Measurements from ENCODE around the gene ACADS. TPM values are rescaled to one million over a fixed set of nuclear protein-coding genes. Genes with fewer than 3 reads are reported as not detected.

ACADS gene
- total and polyA plus RNA-seq, 2 of the 8 experiments (the other 6 are each of a cell fraction or from before 2014, with no cell fraction given), result 4.9 to 7.5 TPM

- Histone ChIP-seq H4K91ac (replicated peaks; ENCODE audit: insufficient read length, low read length) (no peak overlapping the region), H2BK120ac (replicated peaks; ENCODE audit: low read depth, low read length) (no peak overlapping the region), H4K8ac (ENCODE audit: extremely low read depth, insufficient read depth, low read length) (no peak overlapping the region), H2BK12ac (ENCODE audit: low read depth, low read length) (no peak overlapping the region), H3K79me2 (ENCODE audit: control insufficient read depth in 1 of 2, insufficient read depth in 2 of 2, low read length in 2 of 2) (peaks cover 31 to 35% of the 10 kb centered on the region in 2 experiments), H2BK5ac (ENCODE audit: low read depth, low read length) (no peak overlapping the region), H3K18ac (ENCODE audit: extremely low read depth, low read length) (no peak overlapping the region), H3K4me3 (ENCODE audit: extremely low read depth in 1 of 4, insufficient read depth in 2 of 4, low read depth in 3 of 4, low read length in 4 of 4) (peak overlapping the region in 2 of 4 experiments; percentile 74 to 89; a peak in 4 of 8 replicates), H3K9me3 (ENCODE audit: insufficient read depth in 2 of 2, low read depth in 1 of 2, low read length in 1 of 2) (no peaks in the 10 kb centered on the region), H3K56ac (replicated peaks; ENCODE audit: insufficient read length, low read depth, low read length) (no peak overlapping the region), H3K14ac (ENCODE audit: insufficient read length) (no peak overlapping the region), H3K27ac (ENCODE audit: low read depth, low read length) (no peak overlapping the region), H3K36me3 (ENCODE audit: control insufficient read depth in 2 of 4, insufficient read depth in 4 of 4, low read length in 3 of 4) (no peaks in the 10 kb centered on the region), H2AFZ (ENCODE audit: low read length) (no peak overlapping the region), H3K4ac (replicated peaks; ENCODE audit: insufficient read length, low read depth, low read length) (no peak overlapping the region), H3K23me2 (ENCODE audit: low read depth, low read length) (peaks cover 16% of the 10 kb centered on the region), H3K9ac (replicated peaks in 1 of 4; ENCODE audit: extremely low read depth in 1 of 4, low read depth in 3 of 4, low read length in 3 of 4) (no peak overlapping the region), H4K20me1 (replicated peaks in 1 of 2; ENCODE audit: control insufficient read depth in 1 of 2, insufficient read depth in 2 of 2, low read length in 2 of 2) (peaks cover 12 to 15% of the 10 kb centered on the region in 2 experiments), H2BK20ac (ENCODE audit: low read length) (no peak overlapping the region), H3K27me3 (replicated peaks in 1 of 4; ENCODE audit: control insufficient read depth in 3 of 4, extremely low read depth in 1 of 4, insufficient read depth in 3 of 4, low read length in 3 of 4) (no peaks in the 10 kb centered on the region), H3K23ac (ENCODE audit: insufficient read length) (no peak overlapping the region), H3K79me1 (ENCODE audit: low read depth, low read length) (peaks cover 4% of the 10 kb centered on the region; the same call in 1 of the 2 replicates), H2AK5ac (ENCODE audit: low read depth, low read length) (no peak overlapping the region), H2BK15ac (ENCODE audit: low read length) (no peak overlapping the region), H3K4me2 (ENCODE audit: insufficient read depth in 1 of 2, low read depth in 2 of 2, low read length in 2 of 2) (peak overlapping the region in 1 of 2 experiments; percentile 72; a peak in 3 of 4 replicates), H4K5ac (ENCODE audit: insufficient read length, low read depth, low read length) (no peak overlapping the region), H3K4me1 (replicated peaks in 1 of 4; ENCODE audit: control insufficient read depth in 3 of 4, insufficient read depth in 4 of 4, low read length in 3 of 4) (peaks cover under 1 to 16% (median 4%) of the 10 kb centered on the region in 4 experiments; a peak in 6 of 7 replicates)
- DNase-seq (ENCODE audit: low read depth in 1 of 2, low spot score in 2 of 2) (no peak), FAIRE-seq (no peak)
- TF ChIP-seq CEBPB (IDR thresholded peaks at IDR 0.05; ENCODE audit: low read depth, low read length), result no peak
- ChIA-PET CTCF (ENCODE audit: partially characterized antibody) (interaction anchor here (10.4 kb wide), 1 partner anchor 38 kb away, joined by 87 read pairs; no protein-coding TSS in a partner anchor), POLR2A (ENCODE audit: partially characterized antibody) (interaction anchor here (1.5 kb wide), 3 partner anchors 13 to 104 kb away, joined by 3 to 6 read pairs (median 4); partner anchors contain the start of gene POP5)
- 77% methylated on average over 3 of the region's 3 CpGs; no CpG with 5 or more reads in 1 of the 2 experiments for WGBS, 2 experiments (ENCODE audit: extremely low coverage in 1 of 2, insufficient coverage in 1 of 2, insufficient read length in 1 of 2, insufficient replicate concordance in 2 of 2, low coverage in 1 of 2, low lambda C conversion rate in 2 of 2, missing lambda C conversion rate in 1 of 2)
These were observed 40.1 kb upstream of the ACADS start for GRCh38 chr12:120685522-120685921.
